WERI-Rb-1 (cell line): ENCODE results near the gene MEAF6.

Source experiments
- DNase-seq: peaks from one replicate; pipeline ENCODE4 v3.0.0-alpha.2; 2020
- H3K27ac ChIP-seq: fragments of 250-450 bp; sonication (Bioruptor Pico); 2 replicates; pipeline ENCODE4 v1.5.1; 2020; ENCODE audit warnings: mild to moderate bottlenecking, moderate library complexity
- H3K27me3 ChIP-seq: fragments of 250-450 bp; sonication (Bioruptor Pico); 2 replicates; pipeline ENCODE4 v1.5.1; 2021; ENCODE audit warnings: mild to moderate bottlenecking, low read depth, moderate library complexity; ENCODE audit not compliant: insufficient read depth, severe bottlenecking
- H3K36me3 ChIP-seq: fragments of 250-450 bp; sonication (Bioruptor Pico); 2 replicates; pipeline ENCODE4 v1.5.1; 2020; ENCODE audit warnings: mild to moderate bottlenecking, moderate library complexity
- H3K4me3 ChIP-seq: 2 replicates; pipeline ENCODE4 v1.5.1; 2011; ENCODE audit warnings: low read depth, mild to moderate bottlenecking, control low read depth, low read length
- H3K9me3 ChIP-seq: fragments of 250-450 bp; sonication (Bioruptor Pico); 2 replicates; pipeline ENCODE4 v1.5.1; 2021; ENCODE audit warnings: mild to moderate bottlenecking, moderate library complexity; ENCODE audit not compliant: severe bottlenecking
- TF ChIP-seq, protein P1 (sequence below): IDR thresholded peaks from 2 replicates; pipeline ENCODE4 v1.5.1; 2011; ENCODE audit warnings: low read depth, mild to moderate bottlenecking, control low read depth, inconsistent platforms, low read length

Gene MEAF6

DNA sequence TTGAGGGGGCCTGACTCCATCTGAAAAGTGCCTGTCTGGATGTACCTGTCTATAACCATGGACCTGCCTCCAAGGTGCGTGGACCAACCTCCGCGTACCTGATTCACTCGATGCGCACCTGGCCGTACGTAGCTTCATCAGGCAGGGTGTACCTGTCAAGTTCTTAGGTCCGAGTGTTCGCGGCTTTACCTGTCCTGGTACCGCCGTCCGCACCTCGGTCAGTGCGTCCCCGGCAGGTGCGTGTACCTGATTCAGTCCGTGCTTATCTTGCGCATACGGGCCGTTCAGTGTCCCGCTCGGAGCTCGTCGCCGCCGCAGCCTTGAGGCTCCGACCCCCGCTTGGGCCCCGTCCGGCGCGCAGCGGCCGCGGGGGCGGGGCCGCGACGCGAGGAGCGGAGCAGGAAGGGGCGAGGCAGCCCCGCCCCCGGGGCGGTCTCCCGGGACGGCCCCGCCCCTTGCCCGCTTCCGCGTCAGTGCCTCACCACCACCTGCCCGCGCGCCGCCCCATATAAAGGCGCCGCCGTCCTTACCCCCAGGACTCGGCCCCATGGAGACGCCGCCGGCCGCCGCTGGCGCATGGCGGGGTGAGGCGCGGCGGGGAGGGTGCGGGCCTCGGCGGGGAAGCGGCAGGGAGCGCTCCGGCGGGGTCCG, 40.4 kb downstream of the MEAF6 start, which contains the start of gene ZC3H12A:
Gene ZC3H12A, plus strand, starts transcription at position 535 of the 651 bp plus-strand sequence. CDS start 917 bp downstream, outside the sequence.
- Histone ChIP-seq H3K4me3 (peak within 1 kb of the TSS; percentile 82), H3K9me3 (no peaks in the 10 kb centered on the region), H3K36me3 (peaks cover 34% of the 10 kb centered on the region), H3K27me3 (no peaks in the 10 kb centered on the region), H3K27ac (peak within 1 kb of the TSS; percentile 55)
- DNase-seq = peak; percentile 81
- TF ChIP-seq, protein P1, sequence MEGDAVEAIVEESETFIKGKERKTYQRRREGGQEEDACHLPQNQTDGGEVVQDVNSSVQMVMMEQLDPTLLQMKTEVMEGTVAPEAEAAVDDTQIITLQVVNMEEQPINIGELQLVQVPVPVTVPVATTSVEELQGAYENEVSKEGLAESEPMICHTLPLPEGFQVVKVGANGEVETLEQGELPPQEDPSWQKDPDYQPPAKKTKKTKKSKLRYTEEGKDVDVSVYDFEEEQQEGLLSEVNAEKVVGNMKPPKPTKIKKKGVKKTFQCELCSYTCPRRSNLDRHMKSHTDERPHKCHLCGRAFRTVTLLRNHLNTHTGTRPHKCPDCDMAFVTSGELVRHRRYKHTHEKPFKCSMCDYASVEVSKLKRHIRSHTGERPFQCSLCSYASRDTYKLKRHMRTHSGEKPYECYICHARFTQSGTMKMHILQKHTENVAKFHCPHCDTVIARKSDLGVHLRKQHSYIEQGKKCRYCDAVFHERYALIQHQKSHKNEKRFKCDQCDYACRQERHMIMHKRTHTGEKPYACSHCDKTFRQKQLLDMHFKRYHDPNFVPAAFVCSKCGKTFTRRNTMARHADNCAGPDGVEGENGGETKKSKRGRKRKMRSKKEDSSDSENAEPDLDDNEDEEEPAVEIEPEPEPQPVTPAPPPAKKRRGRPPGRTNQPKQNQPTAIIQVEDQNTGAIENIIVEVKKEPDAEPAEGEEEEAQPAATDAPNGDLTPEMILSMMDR = no peak

DNA sequence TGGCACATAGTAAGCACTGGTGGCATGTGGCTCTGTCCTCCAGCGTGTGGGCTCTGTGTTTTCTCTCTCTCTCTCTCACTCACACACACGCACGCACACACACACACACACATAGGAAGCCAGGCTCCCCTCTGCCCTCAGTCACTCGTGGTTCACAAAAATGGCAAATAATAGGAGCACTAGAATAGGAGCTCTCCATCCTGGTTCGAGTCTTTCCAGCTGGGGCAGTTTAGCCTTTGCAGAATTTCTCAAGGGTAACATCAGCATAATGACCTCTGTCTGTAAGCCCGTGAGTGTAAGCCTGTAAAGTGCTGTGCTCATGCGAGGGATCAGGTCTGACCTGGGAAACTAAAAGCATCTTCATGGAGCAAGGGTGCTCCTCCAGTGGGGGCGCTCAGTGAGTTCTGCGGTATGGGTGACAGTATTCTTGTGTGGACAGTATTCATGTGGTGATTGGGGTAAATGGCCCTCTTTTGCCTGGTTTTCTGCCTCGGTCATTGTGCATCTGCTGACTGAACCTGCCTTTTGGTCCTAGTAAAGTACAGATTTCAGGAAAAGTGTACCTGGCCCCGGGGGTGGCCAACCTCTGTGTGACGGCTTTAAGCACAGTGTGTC, 41.0 kb downstream of the MEAF6 start:
- TF ChIP-seq, protein P1 = peak; percentile 34; the same call in 1 of the 2 replicates
- H3K9me3 ChIP-seq = no peaks in the 10 kb centered on the region
- H3K36me3 ChIP-seq = peaks cover 28% of the 10 kb centered on the region
- peak overlapping the region; percentile 82 for H3K4me3 ChIP-seq
- no peak overlapping the region for H3K27ac ChIP-seq
- peak; percentile 59 for DNase-seq
- H3K27me3 ChIP-seq = no peaks in the 10 kb centered on the region

DNA sequence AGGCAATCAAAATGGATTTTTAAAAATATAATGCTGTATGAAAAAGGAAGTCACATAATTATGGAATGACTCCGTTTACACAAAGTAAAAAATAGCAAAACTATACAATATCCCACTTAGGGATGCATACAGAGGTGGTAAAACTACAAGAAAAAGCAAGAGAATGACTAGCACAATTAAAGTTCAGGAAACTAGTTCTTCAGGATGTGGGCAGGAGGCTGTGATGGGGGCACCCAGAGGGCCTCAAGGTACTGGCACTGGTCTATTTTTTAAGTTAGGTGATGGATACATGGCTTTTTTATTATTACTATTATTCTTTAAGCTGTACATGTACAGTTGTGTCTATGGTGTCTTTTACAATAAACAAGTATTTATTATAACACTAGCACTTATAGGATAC, 41.6 kb downstream of the MEAF6 start:
- TF ChIP-seq, protein P1 = no peak
- Histone ChIP-seq H3K9me3 (no peaks in the 10 kb centered on the region), H3K4me3 (no peak overlapping the region), H3K27ac (no peak overlapping the region), H3K36me3 (peaks cover 22% of the 10 kb centered on the region), H3K27me3 (no peaks in the 10 kb centered on the region)
- DNase-seq = no peak

DNA sequence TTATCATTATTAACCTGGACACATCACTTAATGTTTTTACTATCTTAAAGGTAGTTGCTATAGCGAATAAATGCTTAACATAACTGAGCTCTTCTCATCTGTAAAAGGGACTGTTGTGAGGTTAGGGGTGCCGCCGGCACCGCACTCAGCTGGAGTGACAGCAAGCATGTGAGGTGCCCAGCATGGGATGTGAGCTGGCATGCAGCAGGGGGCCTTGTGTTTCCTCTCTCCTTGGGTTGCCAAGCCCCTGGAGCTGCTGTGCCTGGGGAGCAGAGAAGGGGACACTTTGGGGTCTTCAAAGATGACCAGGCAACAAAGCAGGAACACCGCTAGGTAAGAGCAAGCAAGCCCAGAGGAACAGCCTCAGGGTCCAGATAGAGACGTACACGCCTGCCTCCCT, 42.3 kb downstream of the MEAF6 start:
- TF ChIP-seq, protein P1 = no peak
- no peak overlapping the region for H3K27ac ChIP-seq
- H3K27me3 ChIP-seq = no peaks in the 10 kb centered on the region
- H3K4me3 ChIP-seq = no peak overlapping the region
- peaks cover 15% of the 10 kb centered on the region for H3K36me3 ChIP-seq
- H3K9me3 ChIP-seq = no peaks in the 10 kb centered on the region
- DNase-seq = no peak

DNA sequence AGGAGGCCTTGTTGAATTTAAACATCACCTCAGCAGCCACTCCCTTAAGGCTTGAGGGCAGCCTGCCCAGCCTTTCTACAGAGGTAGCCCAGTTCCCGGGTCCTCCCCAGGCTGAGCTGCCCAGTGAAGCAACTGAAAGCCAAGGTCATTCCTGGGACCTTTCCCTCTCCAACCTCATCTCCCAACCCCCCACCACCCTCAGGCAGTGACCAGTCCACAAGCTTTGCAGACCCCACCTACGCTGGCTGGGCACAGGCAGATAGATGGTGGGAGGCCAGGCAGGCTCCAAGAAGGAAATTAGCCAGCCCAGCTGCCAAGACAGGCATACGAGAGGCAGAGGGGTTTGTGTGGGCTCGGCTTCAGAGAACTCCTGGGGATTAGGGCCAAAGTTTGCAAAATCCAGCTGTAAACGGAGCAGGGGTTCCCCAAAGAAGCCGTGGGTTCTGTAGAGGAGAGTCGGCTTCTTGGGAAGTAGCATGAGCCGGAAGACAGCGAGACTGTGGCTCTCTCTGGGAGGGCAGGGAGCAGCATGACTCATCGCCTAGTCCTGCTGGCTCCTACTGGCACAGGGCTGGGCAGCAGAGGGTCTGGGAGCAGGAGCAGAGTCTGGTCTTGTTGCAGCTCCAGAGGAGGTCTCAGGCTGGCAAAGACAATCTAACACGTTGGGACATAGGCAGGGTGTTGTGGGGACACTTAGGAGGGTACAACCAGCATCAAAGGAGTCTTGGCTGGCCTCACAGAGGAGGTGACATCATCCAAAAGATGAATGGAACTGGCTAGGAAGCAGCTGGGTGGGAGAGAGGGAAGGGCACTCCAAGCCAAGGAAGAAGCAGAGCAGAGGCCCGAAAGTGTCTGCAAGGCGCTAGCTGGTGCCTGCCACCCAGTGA, 43.0 kb downstream of the MEAF6 start:
- Histone ChIP-seq H3K9me3 (no peaks in the 10 kb centered on the region), H3K27ac (no peak overlapping the region), H3K4me3 (no peak overlapping the region), H3K27me3 (no peaks in the 10 kb centered on the region), H3K36me3 (peaks cover 9% of the 10 kb centered on the region)
- DNase-seq = no peak
- TF ChIP-seq, protein P1 = no peak
